ENCODE measurements around the gene CAPN11. TPM values are rescaled to one million over a fixed set of nuclear protein-coding genes. Genes with fewer than 3 reads are reported as not detected.

Gene CAPN11
- total RNA-seq, 2 experiments from 2014 or later, result 1.3 to 1.5 TPM

- ChIA-PET POLR2A (no interaction called here), CTCF (no interaction called here)
- H3K4me3 Mint-ChIP-seq, result no peak overlapping the region
- H3K27ac ChIP-seq (ENCODE audit: low read depth in 1 of 2, low read length in 2 of 2), result no peak overlapping the region
- no peak overlapping the region for H3K27ac Mint-ChIP-seq
- peaks cover 18% of the 10 kb centered on the region for H3K4me1 Mint-ChIP-seq (ENCODE audit: low read depth)
- H3K9me3 Mint-ChIP-seq, result no peaks in the 10 kb centered on the region
- no peaks in the 10 kb centered on the region for H3K36me3 ChIP-seq (ENCODE audit: insufficient read depth, low read length)
- H3K4me1 ChIP-seq (ENCODE audit: insufficient read depth, low read length), result peaks cover 4% of the 10 kb centered on the region
- no peaks in the 10 kb centered on the region for H3K27me3 Mint-ChIP-seq
- ATAC-seq (ENCODE audit: poor library complexity) (no peak), DNase-seq (no peak)
- H3K9me3 ChIP-seq (ENCODE audit: control insufficient read depth in 1 of 2, insufficient read depth in 1 of 2, low read length in 2 of 2), result no peaks in the 10 kb centered on the region
- no peak overlapping the region for H3K4me3 ChIP-seq (ENCODE audit: low read length)
- H3K27me3 ChIP-seq (ENCODE audit: control insufficient read depth in 1 of 2, insufficient read depth in 2 of 2, low read length in 2 of 2), result peaks cover 9 to 16% of the 10 kb centered on the region in 2 experiments
- no peak for TF ChIP-seq CTCF (IDR thresholded peaks at IDR 0.05)
- no peaks in the 10 kb centered on the region for H3K36me3 Mint-ChIP-seq (ENCODE audit: low read depth)
- intact Hi-C loops (cut with DNase I, micrococcal nuclease), result loop anchor here (5.0 kb wide), 2 partner anchors 87 to 287 kb away; partner anchors contain the start of gene SLC35B2 (in 1 of the 2)
Observed at GRCh38 chr6:44169886-44170570, 11.4 kb downstream of the CAPN11 start.

- ATAC-seq (ENCODE audit: poor library complexity) (peak; percentile 48), DNase-seq (no peak)
- Mint-ChIP-seq H3K36me3 (ENCODE audit: low read depth) (no peaks in the 10 kb centered on the region), H3K4me3 (peak overlapping the region; percentile 72), H3K4me1 (ENCODE audit: low read depth) (peaks cover 18% of the 10 kb centered on the region), H3K27me3 (no peaks in the 10 kb centered on the region), H3K27ac (peak overlapping the region; percentile 57), H3K9me3 (no peaks in the 10 kb centered on the region)
- TF ChIP-seq CTCF (IDR thresholded peaks at IDR 0.05), result no peak
- H3K36me3 ChIP-seq (ENCODE audit: insufficient read depth, low read length), result no peaks in the 10 kb centered on the region
- peaks cover 5 to 16% of the 10 kb centered on the region in 2 experiments for H3K27me3 ChIP-seq (ENCODE audit: control insufficient read depth in 1 of 2, insufficient read depth in 2 of 2, low read length in 2 of 2)
- ChIA-PET CTCF (interaction anchor here (1.1 to 1.3 kb wide), 2 partner anchors 17 to 93 kb away, joined by 3 to 4 read pairs; no protein-coding TSS in a partner anchor), POLR2A (interaction anchor here (1.0 to 1.8 kb wide), 3 partner anchors 53 to 75 kb away, joined by 3 to 9 read pairs (median 3); partner anchors contain the start of gene HSP90AB1)
- intact Hi-C loops (cut with DNase I, micrococcal nuclease), result loop anchor here (1.0 to 5.0 kb wide), 6 partner anchors 66 to 285 kb away; partner anchors contain the start of gene SLC35B2 (in 1 of the 2)
- H3K4me1 ChIP-seq (ENCODE audit: insufficient read depth, low read length), result peaks cover 10% of the 10 kb centered on the region
- no peak overlapping the region for H3K27ac ChIP-seq (ENCODE audit: low read depth in 1 of 2, low read length in 2 of 2)
- H3K4me3 ChIP-seq (ENCODE audit: low read length), result no peak overlapping the region
- no peaks in the 10 kb centered on the region for H3K9me3 ChIP-seq (ENCODE audit: control insufficient read depth in 1 of 2, insufficient read depth in 1 of 2, low read length in 2 of 2)
Observed at GRCh38 chr6:44171899-44172546, 13.4 kb downstream of the CAPN11 start.

DNA sequence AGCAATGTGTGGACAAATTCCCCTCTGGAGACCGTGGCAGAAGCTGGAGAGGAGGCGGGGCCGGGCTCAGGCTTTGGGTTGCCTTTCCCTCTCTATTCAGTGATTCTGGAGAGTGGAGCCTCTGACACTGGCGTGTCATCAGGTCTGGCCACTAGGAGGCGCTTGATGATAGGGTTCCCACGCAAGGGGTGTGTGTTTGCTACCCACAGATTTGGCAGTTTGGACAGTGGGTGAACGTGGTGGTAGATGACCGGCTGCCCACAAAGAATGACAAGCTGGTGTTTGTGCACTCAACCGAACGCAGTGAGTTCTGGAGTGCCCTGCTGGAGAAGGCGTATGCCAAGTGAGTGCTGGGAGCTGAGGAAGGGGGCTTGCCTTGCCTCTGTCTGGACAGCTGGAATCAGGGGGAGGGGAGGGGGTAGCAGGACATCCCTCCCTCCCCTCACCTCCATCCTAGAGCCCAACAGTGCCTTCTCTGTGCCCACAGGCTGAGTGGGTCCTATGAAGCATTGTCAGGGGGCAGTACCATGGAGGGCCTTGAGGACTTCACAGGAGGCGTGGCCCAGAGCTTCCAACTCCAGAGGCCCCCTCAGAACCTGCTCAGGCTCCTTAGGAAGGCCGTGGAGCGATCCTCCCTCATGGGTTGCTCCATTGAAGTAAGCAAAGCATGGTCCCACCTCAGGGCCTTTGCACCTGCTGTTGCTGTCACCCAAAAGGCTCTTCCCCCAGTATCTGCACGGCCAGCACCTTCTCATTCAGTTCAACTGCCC is 14.3 kb downstream of the CAPN11 start:
- no peaks in the 10 kb centered on the region for H3K36me3 Mint-ChIP-seq (ENCODE audit: low read depth)
- DNase-seq (peak; percentile 62 to 84 (median 72)), ATAC-seq (ENCODE audit: poor library complexity) (peak; percentile 89)
- no peaks in the 10 kb centered on the region for H3K27me3 Mint-ChIP-seq
- Histone ChIP-seq H3K27ac (ENCODE audit: low read depth in 1 of 2, low read length in 2 of 2) (no peak overlapping the region), H3K36me3 (ENCODE audit: insufficient read depth, low read length) (no peaks in the 10 kb centered on the region), H3K4me3 (ENCODE audit: low read length) (no peak overlapping the region), H3K9me3 (ENCODE audit: control insufficient read depth in 1 of 2, insufficient read depth in 1 of 2, low read length in 2 of 2) (no peaks in the 10 kb centered on the region), H3K4me1 (ENCODE audit: insufficient read depth, low read length) (peaks cover 13% of the 10 kb centered on the region), H3K27me3 (ENCODE audit: control insufficient read depth in 1 of 2, insufficient read depth in 2 of 2, low read length in 2 of 2) (peaks cover 5 to 16% of the 10 kb centered on the region in 2 experiments)
- peak overlapping the region; percentile 23 for H3K4me3 Mint-ChIP-seq
- ChIA-PET CTCF (interaction anchor here (1.1 to 1.3 kb wide), 3 partner anchors 18 to 166 kb away, joined by 3 to 4 read pairs (median 3); no protein-coding TSS in a partner anchor), POLR2A (interaction anchor here (1.0 to 1.8 kb wide), 3 partner anchors 52 to 74 kb away, joined by 3 to 9 read pairs (median 3); partner anchors contain the start of gene HSP90AB1)
- H3K4me1 Mint-ChIP-seq (ENCODE audit: low read depth), result peaks cover 18% of the 10 kb centered on the region
- no peak overlapping the region for H3K27ac Mint-ChIP-seq
- intact Hi-C loops (cut with DNase I, micrococcal nuclease), result loop anchor here (1.0 to 5.0 kb wide), 6 partner anchors 65 to 284 kb away; partner anchors contain the start of gene SLC35B2 (in 1 of the 2)
- no peaks in the 10 kb centered on the region for H3K9me3 Mint-ChIP-seq
- TF ChIP-seq CTCF (IDR thresholded peaks at IDR 0.05), result peak; percentile 90

Measured in CD4-positive, alpha-beta T cell (primary cell).